WTC11 (cell line): Measurements from ENCODE around the gene PDPK1.
"Not testable (repeated sequence)": the region's sequence is repeated elsewhere in the genome, so short reads cannot be mapped to it uniquely, and the experiment has no call there.

ENCODE experiments used
- CTCF ChIP-seq: fragments of 200-600 bp; IDR thresholded peaks from 2 replicates; pipeline ENCODE4 v1.8.0; 2022; ENCODE audit warnings: antibody characterized with exemption
- ETV6 ChIP-seq: sonication (generic); formaldehyde crosslinking; IDR thresholded peaks from 2 replicates; pipeline ENCODE4 v1.8.1; 2022; ENCODE audit warnings: mild to moderate bottlenecking, missing genetic modification reagents
- IRF1 ChIP-seq: sonication (generic); formaldehyde crosslinking; IDR thresholded peaks from 2 replicates; pipeline ENCODE4 v1.8.0; 2023; ENCODE audit warnings: missing genetic modification reagents
- MAX ChIP-seq: sonication (generic); formaldehyde crosslinking; IDR thresholded peaks from 2 replicates; pipeline ENCODE4 v1.8.0; 2022; ENCODE audit warnings: mild to moderate bottlenecking, missing genetic modification reagents
- TCF7 ChIP-seq: sonication (generic); formaldehyde crosslinking; IDR thresholded peaks from 2 replicates; pipeline ENCODE4 v1.8.0; 2022; ENCODE audit warnings: mild to moderate bottlenecking, low read depth, missing genetic modification reagents, moderate library complexity
- ZNF263 ChIP-seq: sonication (generic); formaldehyde crosslinking; IDR thresholded peaks from 2 replicates; pipeline ENCODE4 v1.8.1; 2022; ENCODE audit warnings: low read depth, mild to moderate bottlenecking, moderate library complexity, missing genetic modification reagents
- ZSCAN18 ChIP-seq: fragments of 250-450 bp; sonication (Bioruptor Pico); IDR thresholded peaks from 2 replicates; pipeline ENCODE4 v2.1.2; 2022; ENCODE audit warnings: mild to moderate bottlenecking, moderate library complexity

- TF ChIP-seq TCF7 (CRISPR knock-in tag); MAX (CRISPR knock-in tag); ZNF263 (CRISPR knock-in tag); CTCF; IRF1 (CRISPR knock-in tag); ZSCAN18 (CRISPR knock-in tag); ETV6 (CRISPR knock-in tag): not testable (repeated sequence)
Measured at GRCh38 chr16:2554709-2555425, 17.0 kb downstream of the PDPK1 start.
